HPDE6-E6E7 (cell line): Measurements from ENCODE around the gene IFT52.
"Not testable (repeated sequence)": the region's sequence is repeated elsewhere in the genome, so short reads cannot be mapped to it uniquely, and the experiment has no call there.

ENCODE experiments used
- DNase-seq: peaks from one replicate; pipeline ENCODE4 v3.0.0; 2011; ENCODE audit warnings: missing footprints; ENCODE audit errors: extremely low spot score

The IFT52 gene

GRCh38 chr20:43567477-43567876 is 23.3 kb upstream of the IFT52 start:
- DNase-seq: no peak

DNA sequence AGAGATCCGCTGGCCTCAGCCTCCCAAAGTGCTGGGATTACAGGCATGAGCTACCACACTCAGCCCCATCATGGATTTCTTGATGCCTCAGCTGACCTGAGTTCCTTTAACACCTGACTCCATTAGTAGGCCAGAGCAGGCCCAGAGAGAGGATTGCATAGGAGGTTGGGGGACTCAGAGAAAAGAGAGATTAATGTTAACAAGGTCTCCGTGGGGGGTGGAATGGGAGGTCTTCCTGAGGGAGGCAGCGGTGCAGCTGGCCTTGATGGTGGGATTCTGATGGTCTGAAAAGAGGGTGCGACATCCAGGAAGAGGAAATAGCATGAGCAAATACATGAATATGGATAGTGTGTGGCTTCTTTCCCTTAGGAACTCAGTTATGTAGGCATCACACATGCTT is 22.0 kb upstream of the IFT52 start:
- no peak for DNase-seq

DNA sequence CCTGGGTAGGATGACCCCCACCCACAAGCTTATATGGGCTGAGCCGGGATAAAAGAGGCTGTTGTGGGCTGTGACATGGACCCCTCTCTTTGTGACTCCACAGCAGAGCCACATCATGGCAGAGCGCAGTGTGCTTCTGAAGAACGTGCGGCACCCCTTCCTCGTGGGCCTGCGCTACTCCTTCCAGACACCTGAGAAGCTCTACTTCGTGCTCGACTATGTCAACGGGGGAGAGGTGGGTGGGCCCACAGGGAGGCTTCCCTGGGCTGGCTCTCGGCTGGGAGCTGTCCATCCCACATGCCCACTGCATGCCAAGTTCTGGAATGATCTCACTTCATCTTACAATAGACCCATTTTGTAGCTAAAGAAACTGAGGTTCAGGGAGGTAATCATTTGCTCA is 21.5 kb upstream of the IFT52 start:
- no peak for DNase-seq

DNA sequence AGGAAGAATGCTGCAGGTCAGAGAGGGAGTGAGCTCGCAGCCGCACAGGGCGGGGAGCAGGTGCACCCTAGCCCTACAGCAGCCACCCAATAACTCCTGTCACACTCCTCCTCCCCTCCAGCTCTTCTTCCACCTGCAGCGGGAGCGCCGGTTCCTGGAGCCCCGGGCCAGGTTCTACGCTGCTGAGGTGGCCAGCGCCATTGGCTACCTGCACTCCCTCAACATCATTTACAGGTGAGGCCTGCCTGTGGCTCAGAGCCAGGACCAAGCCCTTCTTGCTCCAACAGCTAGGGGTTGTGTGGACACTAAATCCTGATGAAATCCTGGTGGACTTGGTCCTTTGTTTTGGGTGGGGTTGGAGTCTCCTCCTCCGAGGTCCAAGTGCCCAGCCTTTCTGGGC is 20.2 kb upstream of the IFT52 start:
- no peak for DNase-seq

- no peak for DNase-seq
Measured at GRCh38 chr20:43571310-43571709, 19.4 kb upstream of the IFT52 start.

GRCh38 chr20:43571771-43572170 is 19.0 kb upstream of the IFT52 start:
- DNase-seq: no peak

DNA sequence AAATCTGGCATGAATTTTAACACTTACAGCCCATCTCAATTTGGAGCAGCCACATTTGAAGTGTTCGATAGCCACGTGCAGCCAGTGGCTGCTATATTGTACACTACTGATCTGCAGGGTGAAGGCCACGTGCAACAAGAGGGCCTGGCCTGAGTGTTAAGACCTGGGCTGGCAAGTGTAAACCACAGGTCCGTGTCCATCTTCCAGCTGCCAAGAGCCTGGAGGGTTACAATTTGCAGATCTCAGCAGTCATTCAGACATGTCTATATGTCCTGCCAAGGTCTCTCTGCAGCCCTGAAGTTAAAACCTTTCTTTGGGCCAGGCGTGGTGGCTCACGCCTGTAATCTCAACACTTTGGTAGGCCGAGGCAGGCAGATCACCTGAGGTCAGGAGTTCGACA is 17.8 kb upstream of the IFT52 start:
- no peak for DNase-seq

- no peak for DNase-seq
Measured at GRCh38 chr20:43576108-43576507, 14.6 kb upstream of the IFT52 start.

DNA sequence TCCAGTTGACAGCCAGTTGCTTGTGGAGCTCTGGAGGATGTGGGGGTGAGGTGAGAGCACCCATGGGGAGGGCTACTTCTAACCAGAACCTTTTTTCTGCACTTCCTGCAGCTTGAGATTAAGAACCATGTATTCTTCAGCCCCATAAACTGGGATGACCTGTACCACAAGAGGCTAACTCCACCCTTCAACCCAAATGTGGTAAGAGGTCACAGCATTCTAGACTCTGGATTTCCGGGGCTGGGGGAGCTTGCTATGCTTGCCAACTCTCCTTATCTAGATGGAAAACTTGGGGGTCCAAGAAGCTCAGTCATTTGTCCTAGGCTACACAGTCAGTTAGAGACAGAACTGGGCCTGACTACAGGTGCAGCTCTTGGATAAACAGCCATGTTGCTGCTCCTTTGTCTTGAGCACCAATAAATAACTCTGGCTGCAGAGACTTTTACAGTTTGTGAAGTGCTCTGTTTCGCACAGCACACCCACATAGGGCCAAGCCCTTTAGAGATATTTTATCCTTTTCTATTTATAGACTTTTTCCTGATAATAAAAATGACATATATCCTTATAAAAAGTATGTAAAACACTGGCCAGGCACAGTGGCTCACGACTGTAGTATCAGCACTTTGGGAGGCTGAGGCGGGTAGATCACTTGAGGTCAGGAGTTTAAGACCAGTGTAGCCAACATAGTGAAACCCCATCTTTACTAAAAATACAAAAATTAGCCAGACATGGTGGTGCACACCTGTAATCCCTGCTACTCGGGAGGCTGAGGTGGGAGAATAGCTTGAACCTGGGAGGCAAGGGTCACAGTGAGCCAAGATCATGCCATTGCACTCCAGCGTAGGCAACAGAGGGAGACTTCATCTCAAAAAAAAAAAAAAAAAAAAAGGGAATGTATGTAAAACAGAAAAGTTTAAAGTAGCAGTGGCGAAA is 10.6 kb upstream of the IFT52 start:
- no peak for DNase-seq

GRCh38 chr20:43583133-43583864 is 7.4 kb upstream of the IFT52 start:
- no peak for DNase-seq

GRCh38 chr20:43583982-43584432 is 6.7 kb upstream of the IFT52 start:
- no peak for DNase-seq

DNA sequence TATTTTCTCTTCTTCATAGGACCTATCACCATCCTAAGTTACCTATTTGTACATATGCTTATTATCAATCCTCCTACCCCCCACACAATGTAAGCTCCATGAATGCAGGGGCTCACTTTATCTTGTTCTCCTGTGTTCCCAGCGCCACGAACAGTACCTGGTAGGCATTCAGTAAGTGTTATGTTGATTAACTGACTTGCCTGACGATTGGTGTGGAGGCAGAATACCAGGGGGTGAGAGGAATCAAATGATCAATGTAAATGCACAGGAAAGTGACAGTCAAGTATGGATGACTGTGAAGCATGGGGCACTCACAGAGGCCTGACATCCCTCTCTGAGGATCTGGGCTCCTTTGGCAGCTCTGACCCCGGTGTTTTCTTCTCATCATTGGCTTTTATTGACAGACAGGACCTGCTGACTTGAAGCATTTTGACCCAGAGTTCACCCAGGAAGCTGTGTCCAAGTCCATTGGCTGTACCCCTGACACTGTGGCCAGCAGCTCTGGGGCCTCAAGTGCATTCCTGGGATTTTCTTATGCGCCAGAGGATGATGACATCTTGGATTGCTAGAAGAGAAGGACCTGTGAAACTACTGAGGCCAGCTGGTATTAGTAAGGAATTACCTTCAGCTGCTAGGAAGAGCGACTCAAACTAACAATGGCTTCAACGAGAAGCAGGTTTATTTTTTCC is 6.1 kb upstream of the IFT52 start:
- DNase-seq: no peak

DNA sequence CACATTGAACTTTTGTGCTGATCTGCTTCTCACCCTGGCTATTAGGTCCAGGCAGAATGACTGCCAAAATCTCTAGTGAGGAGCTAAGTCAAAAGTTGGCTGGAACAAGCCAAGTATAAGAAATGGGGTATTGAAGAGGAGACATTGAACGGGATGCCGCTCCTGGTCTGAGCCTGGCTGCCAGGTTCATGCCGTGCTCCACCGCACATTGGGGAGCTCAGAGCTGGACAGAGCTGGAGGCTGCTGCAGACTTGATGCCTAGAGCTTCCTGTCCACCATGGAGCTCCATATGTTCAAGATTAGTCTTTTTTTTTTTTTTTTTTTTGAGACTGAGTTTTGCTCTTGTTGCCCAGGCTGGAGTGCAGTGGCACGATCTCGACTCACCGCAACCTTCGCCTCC is 4.1 kb upstream of the IFT52 start:
- no peak for DNase-seq

- not testable (repeated sequence) for DNase-seq
Measured at GRCh38 chr20:43588526-43588925, 2.2 kb upstream of the IFT52 start.

DNA sequence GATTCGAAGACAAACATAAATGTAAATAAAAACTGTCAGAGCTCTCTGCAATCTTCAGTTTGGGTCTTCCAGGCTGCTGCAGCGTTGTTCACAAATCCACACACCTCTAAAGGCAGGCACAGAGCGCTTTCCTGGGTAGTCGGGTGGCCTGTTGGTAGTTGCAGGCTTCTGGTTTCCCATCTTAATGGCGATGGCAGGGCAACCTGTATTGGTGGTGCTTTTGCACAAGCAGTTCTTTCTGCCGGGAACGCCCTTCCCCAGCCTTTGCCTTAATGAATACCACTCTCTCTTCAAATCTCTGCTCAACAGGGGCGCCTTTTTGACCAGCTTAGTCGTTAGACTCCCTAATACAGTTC is 723 bp upstream of the IFT52 start:
- DNase-seq: no peak

DNA sequence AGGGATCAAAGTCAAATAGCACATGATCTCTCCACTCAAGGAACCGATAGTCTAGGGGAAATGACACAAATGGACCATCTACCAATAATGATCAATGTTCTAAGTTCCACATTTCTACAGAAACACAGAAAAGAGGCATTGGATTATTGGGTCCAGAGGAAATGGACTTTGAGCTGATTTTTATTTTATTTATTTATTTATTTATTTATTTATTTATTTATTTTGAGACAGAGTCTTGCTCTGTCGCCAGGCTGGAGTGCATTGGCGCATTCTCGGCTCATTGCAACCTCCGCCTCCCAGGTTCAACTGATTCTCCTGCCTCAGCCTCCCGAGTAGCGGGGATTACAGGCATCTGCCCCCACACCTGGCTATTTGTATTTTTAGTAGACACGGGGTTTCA is 11.2 kb downstream of the IFT52 start:
- not testable (repeated sequence) for DNase-seq

DNA sequence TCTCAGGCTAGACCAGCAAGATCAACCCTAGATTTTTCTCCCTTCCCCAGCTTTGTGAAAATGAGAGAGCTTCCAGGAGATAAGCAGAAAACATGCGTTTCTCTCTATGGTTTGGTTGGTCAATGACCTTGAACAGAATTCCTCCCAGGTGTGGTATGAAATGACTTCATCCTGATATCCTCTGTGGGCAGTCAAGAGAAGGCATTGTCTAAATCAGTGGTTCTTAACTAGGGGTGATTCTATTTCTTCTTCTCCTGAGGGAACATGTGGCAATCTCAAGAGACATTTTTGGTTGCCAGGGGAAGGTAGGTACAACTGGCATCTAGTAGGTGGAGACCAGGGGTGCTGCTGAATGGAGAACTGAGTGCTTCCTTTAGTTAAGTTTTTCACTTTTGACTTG is 12.4 kb downstream of the IFT52 start:
- DNase-seq: no peak

- DNase-seq: no peak
Measured at GRCh38 chr20:43605715-43606114, 15.0 kb downstream of the IFT52 start.

- not testable (repeated sequence) for DNase-seq
Measured at GRCh38 chr20:43607278-43607677, 16.5 kb downstream of the IFT52 start.

DNA sequence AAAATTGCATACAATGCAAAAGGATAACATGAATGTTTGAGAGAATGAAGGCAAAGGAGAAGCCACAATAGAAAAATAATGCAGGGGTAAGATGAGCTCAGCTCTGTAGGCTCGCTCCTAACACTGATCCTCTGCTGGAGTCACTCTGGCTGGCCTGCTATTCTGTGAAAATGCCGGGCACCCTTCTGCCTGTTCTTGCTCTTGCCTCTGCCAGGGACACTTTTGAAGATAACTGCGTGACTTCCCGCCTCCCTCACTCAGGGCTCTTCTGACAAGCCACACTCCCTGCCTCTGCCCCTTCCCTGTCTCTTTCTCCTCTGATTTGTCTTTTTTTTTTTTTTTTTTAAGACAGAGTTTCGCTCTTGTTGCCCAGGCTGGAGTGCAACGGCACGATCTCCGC is 40.9 kb downstream of the IFT52 start:
- no peak for DNase-seq

GRCh38 chr20:43636429-43636828 is 45.7 kb downstream of the IFT52 start:
- no peak for DNase-seq

GRCh38 chr20:43642548-43642947 is 51.8 kb downstream of the IFT52 start:
- no peak for DNase-seq
